ENCODE measurements around the gene SLC16A2.
"Not testable (repeated sequence)": the region's sequence is repeated elsewhere in the genome, so short reads cannot be mapped to it uniquely, and the experiment has no call there.

The SLC16A2 gene

GRCh38 chrX:74510401-74510800 lies 89.1 kb downstream of the SLC16A2 start:
- DNase-seq, result no peak

DNA sequence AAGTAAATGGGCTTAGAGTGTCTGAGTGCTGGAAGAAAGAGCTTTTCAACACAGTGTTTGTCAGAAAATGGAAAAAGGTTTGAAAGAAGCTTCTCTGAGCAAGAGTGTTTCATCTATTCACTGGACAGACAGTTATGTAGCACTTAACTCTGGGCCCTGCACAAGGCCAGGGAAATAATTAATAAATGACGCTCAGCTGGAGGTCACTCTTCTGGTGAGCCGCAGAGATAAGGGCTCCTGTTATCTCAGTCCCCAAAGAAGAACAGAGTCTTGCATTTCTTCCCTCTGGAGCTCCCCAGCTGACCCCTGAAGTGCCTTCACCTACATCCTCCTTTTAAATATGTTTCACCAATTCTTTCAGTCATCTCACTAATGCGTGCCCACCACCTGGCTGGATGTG lies 90.4 kb downstream of the SLC16A2 start:
- DNase-seq, result no peak

DNA sequence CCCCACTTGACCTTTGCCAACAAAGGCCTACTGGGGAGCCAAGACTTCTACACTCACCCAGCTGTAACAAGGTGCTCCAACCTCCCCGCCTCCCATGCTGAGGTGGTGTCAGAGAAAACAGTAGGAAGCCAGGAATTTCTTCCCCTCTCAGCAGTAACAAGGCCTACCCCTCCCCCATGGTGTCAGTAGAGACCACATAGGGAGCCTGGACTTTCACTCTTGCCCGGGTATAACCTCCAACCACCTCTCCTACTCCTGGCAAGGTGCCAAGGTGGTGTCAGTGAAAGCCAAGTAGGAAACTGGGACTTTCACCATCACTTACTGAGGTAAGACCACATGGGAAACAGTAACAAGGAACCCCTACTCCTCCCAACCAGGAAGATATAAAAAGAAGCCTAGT lies 93.1 kb downstream of the SLC16A2 start:
- no peak for DNase-seq

GRCh38 chrX:74515356-74515755 lies 94.1 kb downstream of the SLC16A2 start:
- DNase-seq, result no peak

DNA sequence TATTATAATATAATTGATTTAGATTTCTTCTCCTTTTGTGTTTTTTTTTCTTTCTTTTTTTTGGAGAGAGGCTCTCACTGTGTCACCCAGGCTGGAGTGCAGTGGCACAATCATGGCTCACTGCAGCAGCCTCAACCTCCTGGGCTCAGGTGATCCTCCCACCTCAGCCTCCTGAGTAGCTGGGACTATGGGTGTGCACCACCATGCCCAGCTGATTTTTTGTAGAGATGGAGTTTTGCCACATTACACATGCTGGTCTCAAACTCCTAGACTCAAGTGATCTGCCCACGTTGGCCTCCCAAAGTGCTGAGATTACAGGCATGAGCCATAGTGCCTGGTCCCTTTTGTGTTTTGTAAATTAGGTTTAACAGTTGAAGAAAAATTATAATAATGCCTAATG lies 94.7 kb downstream of the SLC16A2 start:
- not testable (repeated sequence) for DNase-seq

- DNase-seq, result no peak
Observed at GRCh38 chrX:74519870-74520269, 98.6 kb downstream of the SLC16A2 start.

GRCh38 chrX:74520291-74520690 lies 99.0 kb downstream of the SLC16A2 start:
- DNase-seq, result no peak

DNA sequence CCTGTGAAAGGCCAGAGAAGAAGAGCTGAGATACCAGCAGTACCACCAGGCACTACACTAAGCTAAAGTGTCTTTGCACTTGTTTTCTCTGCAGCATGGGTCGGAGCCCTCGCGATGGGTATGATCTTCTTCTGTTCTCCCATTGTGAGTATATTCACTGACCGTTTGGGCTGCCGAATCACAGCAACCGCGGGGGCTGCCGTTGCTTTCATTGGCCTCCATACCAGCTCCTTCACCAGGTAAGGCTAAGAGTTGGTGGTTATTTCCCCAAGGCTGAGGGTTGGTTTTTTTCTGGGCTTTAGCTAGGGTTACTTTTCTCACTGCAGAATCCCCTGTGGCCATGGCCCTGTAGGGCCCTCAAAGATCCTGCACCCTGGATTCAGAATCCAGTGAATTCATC lies 99.6 kb downstream of the SLC16A2 start:
- DNase-seq, result no peak

- no peak for DNase-seq
Observed at GRCh38 chrX:74521961-74522751, 100.9 kb downstream of the SLC16A2 start.

DNA sequence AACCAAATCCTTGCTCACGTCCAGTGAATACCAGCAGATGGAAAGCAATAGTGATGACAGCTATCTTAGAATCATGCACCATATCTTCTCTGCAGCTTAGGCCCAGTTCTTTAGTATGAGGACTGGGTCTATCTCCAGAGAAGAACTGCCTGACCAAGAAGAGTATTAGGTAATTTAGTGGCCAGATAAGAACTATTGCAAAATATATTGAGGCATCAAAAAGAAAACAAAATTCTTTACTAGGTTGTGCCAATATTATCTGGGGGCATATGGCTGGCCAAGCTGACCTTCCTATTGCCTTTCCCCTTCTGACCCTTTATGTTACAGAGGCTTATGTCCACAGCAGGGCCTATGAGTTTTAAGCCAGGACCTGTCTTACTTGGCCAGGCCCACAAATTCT lies 101.9 kb downstream of the SLC16A2 start:
- no peak for DNase-seq

DNA sequence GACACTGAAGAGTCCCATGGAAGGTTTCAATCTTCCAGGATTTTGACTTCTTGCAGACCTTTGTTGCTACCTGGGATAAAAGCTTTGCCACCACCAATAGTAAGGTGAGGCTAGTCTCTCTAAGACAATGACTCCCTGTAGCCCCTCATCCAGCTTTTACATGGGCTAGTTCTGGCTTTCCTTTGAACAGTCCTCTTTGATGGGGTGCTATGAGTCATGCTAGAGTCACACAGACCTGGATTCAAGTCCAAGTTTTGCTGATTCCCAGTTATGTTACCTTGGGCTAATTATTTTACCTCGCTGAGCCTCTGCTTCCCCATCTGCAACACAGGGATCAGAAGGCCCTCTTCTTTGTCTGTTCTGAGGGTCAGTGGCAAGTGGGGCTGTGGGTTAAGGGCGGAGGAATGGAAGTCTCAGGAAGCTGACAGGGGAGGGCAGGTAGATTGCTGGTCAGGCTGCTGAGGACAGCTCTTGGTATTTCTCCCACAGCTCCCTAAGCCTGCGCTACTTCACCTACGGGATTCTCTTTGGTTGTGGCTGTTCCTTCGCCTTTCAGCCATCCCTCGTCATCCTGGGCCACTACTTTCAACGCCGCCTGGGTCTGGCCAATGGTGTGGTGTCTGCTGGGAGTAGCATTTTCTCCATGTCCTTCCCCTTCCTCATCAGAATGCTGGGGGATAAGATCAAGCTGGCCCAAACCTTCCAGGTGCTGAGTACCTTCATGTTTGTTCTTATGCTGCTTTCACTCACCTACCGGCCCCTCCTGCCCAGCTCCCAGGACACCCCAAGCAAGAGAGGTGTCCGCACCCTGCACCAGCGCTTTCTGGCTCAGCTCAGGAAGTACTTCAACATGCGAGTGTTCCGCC lies 102.8 kb downstream of the SLC16A2 start:
- no peak for DNase-seq

DNA sequence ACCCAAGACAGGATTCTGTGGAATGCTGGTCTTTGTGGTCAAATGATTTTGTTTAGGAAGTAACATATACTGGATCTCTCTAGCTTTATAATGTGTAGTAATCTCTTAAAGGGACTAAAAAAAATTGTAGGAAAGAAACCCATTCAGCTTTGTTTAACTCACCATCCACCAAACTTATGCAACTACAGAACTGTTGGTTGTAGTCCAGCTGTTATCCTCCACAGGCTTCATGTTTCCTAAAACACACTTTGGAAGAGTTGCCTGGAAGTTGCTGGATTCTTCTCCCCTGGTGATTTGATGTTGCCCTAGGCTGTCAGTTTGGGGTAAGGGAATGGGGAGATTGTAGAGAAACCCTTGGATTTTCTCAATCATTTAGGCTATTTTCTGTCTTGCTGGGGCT lies 103.8 kb downstream of the SLC16A2 start:
- DNase-seq, result no peak

- DNase-seq, result no peak
Observed at GRCh38 chrX:74526764-74527163, 105.5 kb downstream of the SLC16A2 start.

DNA sequence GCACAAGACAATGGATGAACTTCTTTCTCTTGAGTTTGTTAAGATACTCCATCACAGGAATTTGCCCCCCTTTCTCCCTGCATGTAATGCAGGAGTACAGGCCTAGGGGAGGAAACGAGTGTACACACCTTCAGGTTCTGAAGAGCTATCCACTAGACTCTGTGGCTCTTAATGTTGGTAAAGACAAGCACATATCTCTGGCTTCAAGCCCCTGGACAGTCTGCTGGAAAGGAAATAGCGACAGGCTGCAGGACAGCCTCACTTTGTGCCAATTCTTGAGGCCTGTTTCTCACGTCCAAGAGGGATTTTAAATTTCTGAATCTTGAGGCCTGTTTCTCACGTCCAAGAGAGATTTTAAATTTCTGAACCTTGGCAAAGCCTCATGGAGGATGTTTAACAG lies 106.1 kb downstream of the SLC16A2 start:
- DNase-seq, result no peak

DNA sequence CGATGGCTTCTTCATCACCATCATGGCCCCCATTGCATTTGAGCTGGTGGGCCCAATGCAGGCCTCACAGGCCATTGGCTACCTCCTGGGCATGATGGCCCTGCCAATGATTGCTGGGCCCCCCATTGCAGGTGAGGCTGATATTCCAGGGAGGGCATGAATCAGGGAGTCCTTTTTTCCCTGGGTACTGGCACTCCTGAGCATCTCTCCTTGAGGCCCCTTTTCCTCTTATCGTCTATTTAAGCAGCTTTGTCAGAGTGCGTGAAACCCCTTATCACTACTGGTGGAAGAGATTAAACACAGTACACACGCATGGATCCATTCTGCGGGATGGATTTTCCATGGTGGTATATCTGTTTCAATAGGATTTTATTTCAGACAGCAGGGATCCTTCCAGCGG lies 108.0 kb downstream of the SLC16A2 start:
- no peak for DNase-seq

DNA sequence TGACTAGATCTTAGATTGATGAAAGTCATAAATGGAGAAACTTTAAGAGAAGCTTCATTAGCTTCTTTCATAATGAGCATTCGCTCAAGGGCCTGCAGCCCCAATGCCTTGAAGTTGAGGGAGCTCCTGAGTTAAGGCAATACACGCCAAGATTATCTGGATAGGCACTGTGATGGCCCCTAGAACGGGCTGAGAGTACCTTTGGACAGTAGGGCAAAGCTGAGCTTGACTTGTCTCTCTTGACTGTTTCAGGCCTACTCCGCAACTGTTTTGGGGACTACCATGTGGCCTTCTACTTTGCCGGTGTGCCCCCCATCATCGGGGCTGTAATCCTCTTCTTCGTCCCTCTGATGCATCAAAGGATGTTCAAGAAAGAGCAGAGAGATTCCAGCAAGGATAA lies 109.8 kb downstream of the SLC16A2 start:
- DNase-seq, result no peak

DNA sequence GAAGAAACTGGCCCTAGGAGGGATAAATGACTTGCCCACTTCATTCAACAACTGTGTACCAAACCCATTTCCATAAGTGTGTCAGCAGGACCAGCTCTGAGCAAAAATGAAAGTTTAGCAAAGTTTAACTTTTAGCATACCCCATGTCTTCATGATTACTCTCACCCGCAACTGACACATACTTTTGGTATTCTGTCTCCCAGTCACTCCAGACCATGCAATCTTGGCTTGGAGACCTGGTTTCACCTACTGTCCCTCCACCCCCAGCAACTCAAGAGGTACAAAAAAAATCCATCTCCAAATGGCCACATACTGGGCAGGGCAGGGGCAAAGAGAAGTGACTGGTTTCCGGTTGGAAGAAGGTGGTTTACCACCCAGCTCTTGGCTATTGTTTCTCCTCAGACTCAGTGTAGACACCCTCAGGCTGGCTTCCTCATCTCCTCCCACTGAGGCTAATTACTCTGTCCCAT lies 113.3 kb downstream of the SLC16A2 start:
- DNase-seq, result no peak

DNA sequence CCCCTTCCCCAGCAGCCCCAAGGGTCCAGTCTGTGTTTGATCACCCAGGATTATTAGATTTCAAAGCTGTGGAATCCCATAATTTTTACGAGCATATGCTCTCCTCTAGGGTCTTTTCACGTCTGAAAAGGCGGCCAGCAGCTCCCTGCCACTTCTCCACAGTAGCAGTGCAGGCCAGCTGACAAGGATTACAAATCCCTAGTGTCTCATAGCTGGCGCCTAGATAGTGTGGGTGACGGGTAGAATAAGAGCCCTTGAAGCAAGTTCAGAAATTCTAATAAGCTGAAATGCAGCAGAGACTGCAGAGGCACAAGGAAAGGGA lies 113.8 kb downstream of the SLC16A2 start:
- DNase-seq, result no peak

DNA sequence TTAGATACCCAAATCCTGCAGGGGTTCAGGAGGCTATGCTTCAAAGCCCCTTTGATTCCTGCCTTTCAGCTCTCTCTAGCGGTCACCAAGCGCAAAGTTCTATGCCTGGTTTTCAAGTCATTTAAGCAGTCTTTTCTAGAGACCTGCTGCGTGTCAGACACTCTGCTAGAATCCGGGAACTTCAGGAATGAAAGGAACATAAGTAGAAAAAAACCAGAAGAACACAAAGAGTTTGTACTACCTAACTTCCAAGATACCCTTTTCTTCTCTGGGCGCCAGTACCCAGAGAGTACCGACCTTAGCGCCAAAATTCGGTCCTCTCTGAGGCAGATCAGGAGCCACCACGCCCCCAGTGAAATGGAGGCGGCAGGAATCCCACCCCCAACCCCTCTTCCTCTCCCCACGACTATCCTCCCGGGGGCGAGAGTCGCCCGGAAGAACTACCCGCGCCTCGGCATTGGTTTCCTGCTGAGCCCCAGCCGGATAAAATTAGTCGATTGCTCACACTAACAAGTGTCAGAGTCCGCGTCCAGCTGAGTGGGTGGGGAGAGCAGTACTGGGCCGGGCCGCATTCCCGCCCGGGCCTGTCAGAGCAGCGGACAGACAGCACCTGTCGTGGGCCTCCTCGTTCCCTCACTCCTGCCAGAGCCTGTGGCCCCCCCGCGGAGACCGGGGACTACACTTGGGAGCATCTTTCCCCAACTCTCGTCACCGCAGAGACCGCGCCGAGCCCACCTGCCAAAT lies 114.3 kb downstream of the SLC16A2 start:
- DNase-seq, result peak; percentile 1

GRCh38 chrX:74536152-74536831 lies 115.0 kb downstream of the SLC16A2 start:
- peak; percentile 7 for DNase-seq

DNA sequence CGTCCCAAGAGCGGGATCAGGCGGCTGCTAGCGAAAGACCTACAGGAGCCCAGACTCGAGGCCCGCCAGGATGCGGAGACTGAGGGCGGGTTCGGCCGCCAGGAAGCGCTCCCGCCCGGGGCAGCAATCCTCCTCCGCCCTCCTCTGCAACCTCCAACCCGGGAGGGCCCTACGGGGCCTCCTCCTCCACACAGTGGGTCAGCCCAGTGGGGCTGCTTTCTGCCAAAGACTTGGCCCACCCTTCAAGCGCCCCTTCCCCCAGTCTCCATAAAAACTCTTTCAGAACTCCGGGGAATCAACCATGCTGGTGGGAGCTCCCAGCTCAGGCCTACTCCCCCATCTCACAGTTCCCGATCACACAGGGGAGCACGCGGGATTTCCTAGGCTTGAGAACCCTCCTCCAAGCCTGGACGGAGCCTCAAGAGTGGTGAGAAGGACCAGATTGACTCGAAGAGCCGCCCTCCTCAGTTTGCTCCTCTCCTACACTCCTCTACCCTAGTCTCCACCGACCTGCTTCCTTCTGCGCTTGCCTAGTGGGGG lies 115.6 kb downstream of the SLC16A2 start:
- no peak for DNase-seq

DNA sequence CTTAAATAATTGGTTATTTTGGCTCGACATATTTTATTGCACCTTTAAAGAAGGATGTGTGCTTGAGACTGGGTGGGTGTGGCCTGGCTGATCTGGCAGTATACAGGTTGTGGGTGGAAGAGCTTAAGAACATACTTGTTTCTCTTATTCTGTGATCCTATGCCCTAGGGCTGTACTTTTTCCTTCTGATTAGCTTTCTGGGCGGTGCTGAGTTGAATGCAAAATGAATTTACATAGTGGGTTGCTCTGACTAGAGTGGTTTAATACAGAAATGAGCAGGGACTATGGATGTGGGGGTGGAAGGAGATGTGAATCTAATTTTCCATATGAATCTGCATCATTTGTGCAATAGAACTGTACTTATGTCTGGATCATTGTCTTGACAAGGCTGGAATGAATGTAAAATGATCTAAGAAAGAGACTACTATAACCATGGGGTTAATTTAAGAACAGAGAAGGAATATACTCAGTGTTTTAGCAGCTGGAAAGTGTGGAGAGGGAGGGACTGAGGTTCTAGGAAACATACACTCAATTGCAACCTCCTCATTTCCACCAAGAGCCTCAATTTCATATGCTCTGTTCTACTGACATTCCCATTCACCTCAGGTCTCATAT lies 119.4 kb downstream of the SLC16A2 start:
- no peak for DNase-seq

Data from activated CD4-positive, alpha-beta T cell treated with anti-CD3 and anti-CD28 coated beads, Interleukin-2, amount 50 U/mL, for 1 hour (primary cell).